22Rv1 (cell line): ENCODE results near the gene RASSF8.
A peak's percentile ranks its signal among the peaks of the same experiment; 100 is the strongest.

Source experiments
- H3K27ac ChIP-seq: fragments of 450-650 bp; 2 replicates; pipeline ENCODE4 v1.5.1; 2017
- ZFX ChIP-seq: fragments of 450-650 bp; IDR thresholded peaks from 2 replicates; pipeline ENCODE4 v1.6.1; 2017; ENCODE audit warnings: antibody characterized with exemption, borderline replicate concordance
- TF ChIP-seq, protein P1 (sequence below): fragments of 450-650 bp; IDR thresholded peaks from 2 replicates; pipeline ENCODE4 v1.5.1; 2017; ENCODE audit warnings: mild to moderate bottlenecking

RASSF8 gene

DNA sequence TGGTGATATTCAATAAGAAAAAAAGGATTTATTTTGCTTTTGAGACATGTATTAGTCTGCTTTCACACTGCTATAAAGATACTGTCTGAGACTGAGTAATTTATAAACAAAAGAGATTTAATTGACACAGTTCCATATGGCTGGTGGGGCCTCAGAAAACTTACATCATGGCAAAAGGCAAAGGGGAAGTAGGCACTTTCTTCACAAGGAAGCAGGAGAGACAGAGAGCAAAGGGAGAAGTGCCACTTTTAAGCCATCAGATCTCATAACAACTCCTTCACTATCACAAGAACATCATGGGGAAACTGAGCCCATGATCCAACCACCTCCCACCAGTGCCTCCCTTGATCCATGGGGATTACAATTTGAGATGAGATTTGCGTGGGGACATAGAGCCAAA lies 122.4 kb downstream of the RASSF8 start:
- no peak overlapping the region for H3K27ac ChIP-seq
- TF ChIP-seq ZFX = no peak
- TF ChIP-seq, protein P1, sequence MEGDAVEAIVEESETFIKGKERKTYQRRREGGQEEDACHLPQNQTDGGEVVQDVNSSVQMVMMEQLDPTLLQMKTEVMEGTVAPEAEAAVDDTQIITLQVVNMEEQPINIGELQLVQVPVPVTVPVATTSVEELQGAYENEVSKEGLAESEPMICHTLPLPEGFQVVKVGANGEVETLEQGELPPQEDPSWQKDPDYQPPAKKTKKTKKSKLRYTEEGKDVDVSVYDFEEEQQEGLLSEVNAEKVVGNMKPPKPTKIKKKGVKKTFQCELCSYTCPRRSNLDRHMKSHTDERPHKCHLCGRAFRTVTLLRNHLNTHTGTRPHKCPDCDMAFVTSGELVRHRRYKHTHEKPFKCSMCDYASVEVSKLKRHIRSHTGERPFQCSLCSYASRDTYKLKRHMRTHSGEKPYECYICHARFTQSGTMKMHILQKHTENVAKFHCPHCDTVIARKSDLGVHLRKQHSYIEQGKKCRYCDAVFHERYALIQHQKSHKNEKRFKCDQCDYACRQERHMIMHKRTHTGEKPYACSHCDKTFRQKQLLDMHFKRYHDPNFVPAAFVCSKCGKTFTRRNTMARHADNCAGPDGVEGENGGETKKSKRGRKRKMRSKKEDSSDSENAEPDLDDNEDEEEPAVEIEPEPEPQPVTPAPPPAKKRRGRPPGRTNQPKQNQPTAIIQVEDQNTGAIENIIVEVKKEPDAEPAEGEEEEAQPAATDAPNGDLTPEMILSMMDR = no peak

DNA sequence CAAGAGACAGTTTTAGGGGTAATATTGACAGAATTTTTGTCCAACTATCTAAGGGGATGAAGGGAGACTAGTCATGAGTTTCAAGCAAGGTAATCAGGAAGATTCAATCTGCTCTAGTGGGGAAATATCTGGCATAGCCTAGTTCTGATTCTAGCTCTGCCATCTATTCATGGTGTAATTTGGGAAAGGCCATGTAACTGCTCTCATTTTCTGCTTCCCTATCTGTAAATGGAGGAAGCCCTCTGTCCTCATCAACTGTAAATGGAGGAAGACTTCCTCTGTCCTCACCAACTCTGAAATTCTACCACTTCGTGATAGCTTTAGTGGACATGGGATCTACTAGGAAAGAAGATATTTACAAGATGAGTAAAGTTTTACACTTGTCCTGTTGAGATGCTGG lies 128.5 kb downstream of the RASSF8 start:
- no peak for TF ChIP-seq ZFX
- TF ChIP-seq, protein P1 = no peak
- no peak overlapping the region for H3K27ac ChIP-seq

DNA sequence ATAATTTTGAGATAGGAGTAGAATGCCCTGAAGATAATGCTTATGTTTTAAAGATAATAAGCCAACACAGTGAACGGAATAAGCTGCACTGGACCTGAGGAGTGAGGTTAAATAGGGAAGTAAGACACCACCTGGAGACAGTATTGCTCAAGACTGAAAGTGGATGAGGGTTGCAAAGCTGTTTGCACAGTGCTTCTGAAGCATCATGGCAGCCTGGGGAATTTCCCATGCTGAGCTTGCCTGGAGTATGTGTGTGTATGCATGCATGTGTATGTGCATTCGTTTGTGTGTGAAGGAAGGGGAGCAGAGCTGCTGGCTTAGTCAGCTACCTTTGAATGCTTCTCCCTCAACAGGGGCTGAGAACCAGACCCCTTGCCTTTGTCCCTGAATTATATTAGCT lies 130.5 kb downstream of the RASSF8 start:
- no peak overlapping the region for H3K27ac ChIP-seq
- TF ChIP-seq, protein P1 = no peak
- TF ChIP-seq ZFX = no peak

DNA sequence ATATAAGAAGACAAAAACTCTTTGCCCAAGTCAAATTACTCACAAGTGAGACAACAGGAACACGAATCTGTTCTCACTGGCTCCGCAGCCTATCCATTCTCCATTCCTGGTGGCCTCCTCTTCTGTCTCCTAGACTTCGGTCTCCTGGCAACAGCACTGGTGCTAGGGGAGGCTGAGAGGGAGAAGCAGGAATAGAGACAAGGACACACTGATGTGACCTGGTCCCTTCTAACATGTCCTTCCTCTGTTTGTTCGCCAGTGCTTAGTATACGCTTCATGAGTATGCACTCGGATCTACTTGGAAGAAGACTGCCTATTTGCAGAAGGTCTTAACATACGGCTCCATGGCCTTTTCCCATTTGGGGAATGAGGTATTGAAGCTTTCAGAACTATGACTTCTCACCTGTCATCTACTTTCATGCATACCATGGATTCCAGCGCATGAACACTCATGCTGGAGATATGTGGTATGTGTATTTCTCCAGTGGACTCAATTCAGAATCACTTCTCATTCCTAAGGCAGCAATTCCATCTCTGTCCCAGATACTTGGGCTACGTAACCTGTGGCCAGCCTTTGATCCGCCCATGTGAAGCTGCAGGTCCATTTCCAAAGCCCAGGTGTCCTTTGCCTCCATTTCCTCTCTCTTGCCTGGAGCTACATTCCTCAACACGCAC lies 132.5 kb downstream of the RASSF8 start:
- no peak for TF ChIP-seq ZFX
- no peak overlapping the region for H3K27ac ChIP-seq

DNA sequence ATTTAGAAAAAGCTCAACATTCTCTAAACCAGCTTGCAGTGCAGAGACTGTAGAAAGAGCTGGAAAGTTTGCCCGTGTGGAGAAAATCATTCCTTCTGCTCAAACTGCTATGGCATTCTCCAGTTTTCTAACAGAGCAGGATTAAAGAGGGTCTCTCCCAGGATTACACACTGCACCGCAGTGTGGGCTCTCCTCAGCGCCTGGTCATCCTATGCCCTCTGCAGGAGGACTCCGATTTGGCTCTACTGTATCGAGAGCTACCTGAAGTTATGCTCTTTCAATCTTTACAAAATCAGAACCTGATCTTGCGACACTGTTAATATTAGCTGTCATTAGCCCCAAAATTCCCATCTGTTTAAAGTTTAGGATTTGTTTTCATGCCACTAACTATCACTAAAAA lies 133.3 kb downstream of the RASSF8 start:
- no peak for TF ChIP-seq ZFX
- TF ChIP-seq, protein P1 = peak; percentile 24; the same call in 1 of the 2 replicates
- no peak overlapping the region for H3K27ac ChIP-seq

DNA sequence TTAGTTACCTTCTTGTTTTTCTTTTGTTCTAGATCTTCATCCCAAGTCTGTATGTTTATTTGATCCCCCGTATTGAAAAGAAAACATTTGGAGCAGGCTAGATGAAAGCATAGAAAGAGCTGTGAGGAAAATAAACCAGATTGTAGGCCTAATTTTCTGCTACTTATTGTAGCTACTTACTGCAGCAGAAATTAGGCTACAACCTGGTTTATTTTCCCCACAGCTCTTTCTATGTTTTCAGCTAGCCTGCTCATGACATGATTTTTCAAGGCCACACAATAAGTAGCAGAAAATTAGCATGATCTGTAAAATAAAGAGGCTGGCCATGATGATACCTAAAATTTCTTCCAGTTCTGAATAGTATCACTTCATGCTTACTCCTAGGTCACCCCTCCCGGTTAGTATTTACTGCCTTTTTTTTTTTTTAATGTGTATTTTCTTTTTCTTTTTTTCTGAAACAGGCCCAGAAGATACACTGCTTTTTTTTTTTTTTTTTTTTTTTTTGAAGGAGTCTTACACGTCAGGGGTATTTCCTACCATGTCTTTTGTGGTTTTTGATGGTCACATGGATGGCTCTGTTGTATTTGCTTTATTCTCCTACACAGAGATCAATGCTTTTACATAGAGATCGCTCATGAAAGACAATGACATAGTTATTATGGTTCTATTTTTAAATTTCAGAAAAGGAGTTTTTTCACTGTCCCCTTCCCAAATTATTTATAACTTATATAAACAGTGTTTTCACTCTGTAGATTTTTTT lies 134.0 kb downstream of the RASSF8 start:
- no peak for TF ChIP-seq ZFX
- TF ChIP-seq, protein P1 = no peak
- no peak overlapping the region for H3K27ac ChIP-seq

DNA sequence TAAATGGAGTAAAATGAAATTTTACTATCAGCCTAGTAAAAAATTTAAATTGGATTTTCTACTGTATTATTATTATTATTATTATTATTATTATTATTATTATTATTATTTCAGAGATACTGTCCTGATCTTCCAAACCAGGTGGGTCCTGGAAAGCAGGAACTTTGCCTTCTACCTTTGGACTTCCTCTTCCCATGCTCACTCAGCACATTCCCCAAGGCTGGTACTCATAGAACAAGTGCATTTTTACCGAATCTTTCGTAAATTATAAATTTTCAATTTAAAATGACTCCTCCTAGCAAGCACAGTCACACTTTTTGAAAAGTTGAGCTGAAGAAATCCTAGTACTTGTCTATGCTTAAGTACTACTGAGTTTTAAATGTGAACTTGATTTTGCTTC lies 136.7 kb downstream of the RASSF8 start:
- no peak for TF ChIP-seq ZFX
- TF ChIP-seq, protein P1 = no peak
- H3K27ac ChIP-seq = no peak overlapping the region

DNA sequence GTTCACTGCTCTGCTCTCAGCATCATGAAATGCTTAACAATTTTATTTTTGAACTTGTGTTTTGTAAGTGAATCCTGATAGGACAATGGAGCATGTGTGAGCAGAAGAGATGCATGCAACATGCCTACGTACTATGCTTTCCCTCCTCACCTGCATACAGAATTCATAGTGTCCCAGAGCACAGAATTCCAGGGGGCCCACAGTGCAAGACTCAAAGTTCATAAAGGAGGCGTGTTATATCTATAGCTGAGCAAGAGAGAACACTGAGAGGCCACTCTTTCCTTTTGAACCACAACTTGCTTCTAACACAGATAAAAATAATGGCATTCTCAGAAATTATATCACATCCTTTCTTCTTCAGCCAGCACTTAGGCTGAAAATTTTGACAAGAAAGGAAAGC lies 137.6 kb downstream of the RASSF8 start:
- TF ChIP-seq ZFX = no peak
- TF ChIP-seq, protein P1 = no peak
- no peak overlapping the region for H3K27ac ChIP-seq
